Measurements from ENCODE around the gene PTPN2. TPM values are rescaled to one million over a fixed set of nuclear protein-coding genes. Genes with fewer than 3 reads are reported as not detected.

The PTPN2 gene
- total RNA-seq, 1 donor = 29.4 TPM

DNA sequence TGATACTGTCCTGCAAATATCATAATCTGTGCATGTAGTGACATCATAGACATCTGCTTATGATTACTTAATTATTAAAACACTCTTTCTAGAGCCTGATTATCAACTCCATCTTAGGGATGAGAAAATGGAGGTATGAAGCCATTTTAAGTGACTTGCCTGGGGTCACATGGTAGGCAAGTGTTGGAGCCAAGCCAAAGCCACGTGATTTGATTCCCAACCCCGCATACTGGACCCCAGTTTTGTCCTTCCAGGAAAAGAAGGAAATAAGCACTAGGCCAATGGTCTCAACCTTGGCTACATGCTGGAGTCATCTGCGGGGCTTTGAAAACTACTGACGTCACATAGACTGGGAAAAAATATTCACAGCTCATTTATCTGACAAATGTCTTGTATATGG lies 44.2 kb upstream of the PTPN2 start:
- no peak for DNase-seq (ENCODE audit: low read depth)
- TF ChIP-seq, protein P1, sequence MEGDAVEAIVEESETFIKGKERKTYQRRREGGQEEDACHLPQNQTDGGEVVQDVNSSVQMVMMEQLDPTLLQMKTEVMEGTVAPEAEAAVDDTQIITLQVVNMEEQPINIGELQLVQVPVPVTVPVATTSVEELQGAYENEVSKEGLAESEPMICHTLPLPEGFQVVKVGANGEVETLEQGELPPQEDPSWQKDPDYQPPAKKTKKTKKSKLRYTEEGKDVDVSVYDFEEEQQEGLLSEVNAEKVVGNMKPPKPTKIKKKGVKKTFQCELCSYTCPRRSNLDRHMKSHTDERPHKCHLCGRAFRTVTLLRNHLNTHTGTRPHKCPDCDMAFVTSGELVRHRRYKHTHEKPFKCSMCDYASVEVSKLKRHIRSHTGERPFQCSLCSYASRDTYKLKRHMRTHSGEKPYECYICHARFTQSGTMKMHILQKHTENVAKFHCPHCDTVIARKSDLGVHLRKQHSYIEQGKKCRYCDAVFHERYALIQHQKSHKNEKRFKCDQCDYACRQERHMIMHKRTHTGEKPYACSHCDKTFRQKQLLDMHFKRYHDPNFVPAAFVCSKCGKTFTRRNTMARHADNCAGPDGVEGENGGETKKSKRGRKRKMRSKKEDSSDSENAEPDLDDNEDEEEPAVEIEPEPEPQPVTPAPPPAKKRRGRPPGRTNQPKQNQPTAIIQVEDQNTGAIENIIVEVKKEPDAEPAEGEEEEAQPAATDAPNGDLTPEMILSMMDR (IDR thresholded peaks at IDR 0.05; ENCODE audit: insufficient read depth, low read length) = no peak
- H3K4me3 ChIP-seq (ENCODE audit: low read depth, low read length) = no peak overlapping the region

DNA sequence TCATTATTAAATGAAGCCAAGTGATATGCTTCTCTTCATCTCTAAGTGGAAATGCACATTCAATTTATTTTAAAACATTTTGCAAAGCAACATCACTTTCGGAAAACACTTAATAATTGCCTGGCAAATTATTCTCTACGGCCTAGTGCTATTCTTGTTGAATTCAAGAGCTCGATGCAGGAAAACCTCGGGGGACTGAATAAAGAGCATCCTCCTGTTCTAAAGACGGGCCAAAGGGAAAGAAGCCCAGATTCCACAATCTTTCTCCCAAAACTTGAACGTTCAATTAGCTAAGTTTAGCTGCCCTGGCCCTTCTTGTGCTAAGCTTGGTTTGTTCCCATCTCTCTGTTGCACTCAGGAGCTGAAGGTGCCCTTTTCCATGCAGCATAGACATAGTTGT lies 40.6 kb upstream of the PTPN2 start:
- TF ChIP-seq, protein P1 (IDR thresholded peaks at IDR 0.05; ENCODE audit: insufficient read depth, low read length) = no peak
- DNase-seq (ENCODE audit: low read depth) = no peak
- H3K4me3 ChIP-seq (ENCODE audit: low read depth, low read length) = no peak overlapping the region

DNA sequence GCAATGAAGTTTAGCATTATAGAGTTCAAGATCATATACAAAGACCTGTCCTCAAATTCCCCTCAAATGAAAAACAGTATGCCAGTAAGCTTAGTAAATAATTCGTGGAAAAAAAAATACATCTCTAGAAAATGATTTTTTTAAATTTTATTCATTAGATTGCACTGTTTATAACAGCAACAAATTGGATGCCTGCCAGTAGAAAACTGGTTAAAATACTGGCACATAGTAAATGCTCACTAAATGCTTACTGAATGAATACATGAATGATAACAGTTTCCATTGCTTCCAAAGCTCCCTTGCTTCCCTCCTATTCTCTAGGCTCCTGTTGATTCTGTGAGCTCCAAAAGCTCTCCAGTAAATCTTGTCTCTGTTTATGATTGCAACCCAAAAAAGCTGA lies 38.2 kb upstream of the PTPN2 start:
- TF ChIP-seq, protein P1 (IDR thresholded peaks at IDR 0.05; ENCODE audit: insufficient read depth, low read length) = no peak
- DNase-seq (ENCODE audit: low read depth) = no peak

DNA sequence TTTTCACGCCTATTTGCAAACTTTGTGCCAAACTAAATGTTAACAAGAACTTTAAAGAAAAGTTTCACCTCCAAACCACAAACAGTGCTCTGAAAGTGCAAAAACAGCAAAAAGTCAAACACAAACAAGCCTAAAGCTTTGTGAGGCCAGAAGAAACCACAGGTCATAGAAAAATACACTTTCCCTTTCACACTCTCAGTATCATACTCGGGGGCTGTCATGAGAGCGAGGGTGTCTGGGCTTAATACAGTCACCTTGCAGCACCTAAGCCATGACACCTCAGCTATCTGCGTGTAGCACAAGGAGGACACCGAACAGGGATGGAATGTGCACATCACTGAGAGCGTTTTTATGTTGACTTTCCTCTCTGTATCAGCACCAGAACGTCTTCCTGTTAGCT lies 37.1 kb upstream of the PTPN2 start:
- TF ChIP-seq, protein P1 (IDR thresholded peaks at IDR 0.05; ENCODE audit: insufficient read depth, low read length) = no peak
- H3K4me3 ChIP-seq (ENCODE audit: low read depth, low read length) = no peak overlapping the region
- DNase-seq (ENCODE audit: low read depth) = no peak

More for the DNA sequence above, 38.2 kb upstream of the PTPN2 start:
- H3K4me3 ChIP-seq (ENCODE audit: low read depth, low read length) = no peak overlapping the region

DNA sequence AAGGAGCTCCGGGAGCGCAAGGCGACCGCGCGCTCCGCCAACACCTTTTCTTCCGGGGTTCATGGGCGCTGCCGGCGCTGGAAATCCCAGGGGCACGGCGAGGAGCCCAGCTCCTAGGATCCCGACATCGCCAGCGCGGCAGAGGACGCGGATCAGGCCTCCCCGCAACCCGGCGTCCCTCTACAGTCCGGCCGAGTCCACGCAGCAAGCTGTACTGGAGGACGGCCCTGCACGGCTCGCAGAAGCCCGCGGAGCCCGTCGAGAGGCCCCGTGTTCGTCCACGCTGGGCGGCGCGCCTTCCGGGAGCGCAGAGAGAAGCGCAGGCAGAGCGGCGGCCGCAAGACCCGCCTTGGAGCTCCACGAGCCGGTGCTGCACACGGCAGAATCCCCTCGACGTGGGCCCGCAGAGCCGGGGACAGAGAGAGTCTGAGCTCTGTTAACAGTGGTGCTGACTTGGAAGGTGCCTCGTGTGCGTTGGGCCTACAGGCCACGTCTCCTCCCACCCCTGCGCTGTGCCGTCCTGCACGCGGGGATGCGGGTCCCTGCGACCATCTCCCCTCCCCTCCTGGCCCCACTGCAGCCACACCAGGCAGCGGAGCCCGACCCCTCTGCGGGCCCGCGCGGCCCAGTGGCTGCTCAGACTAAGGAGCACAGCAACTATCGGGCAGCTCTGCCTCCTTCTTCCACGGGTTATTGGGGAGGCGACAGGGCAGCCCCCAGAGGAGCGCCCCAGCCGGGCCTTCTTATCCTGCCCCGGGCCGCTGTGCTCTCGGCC lies 28.1 kb upstream of the PTPN2 start:
- TF ChIP-seq, protein P1 (IDR thresholded peaks at IDR 0.05; ENCODE audit: insufficient read depth, low read length) = no peak
- no peak overlapping the region for H3K4me3 ChIP-seq (ENCODE audit: low read depth, low read length)
- no peak for DNase-seq (ENCODE audit: low read depth)

DNA sequence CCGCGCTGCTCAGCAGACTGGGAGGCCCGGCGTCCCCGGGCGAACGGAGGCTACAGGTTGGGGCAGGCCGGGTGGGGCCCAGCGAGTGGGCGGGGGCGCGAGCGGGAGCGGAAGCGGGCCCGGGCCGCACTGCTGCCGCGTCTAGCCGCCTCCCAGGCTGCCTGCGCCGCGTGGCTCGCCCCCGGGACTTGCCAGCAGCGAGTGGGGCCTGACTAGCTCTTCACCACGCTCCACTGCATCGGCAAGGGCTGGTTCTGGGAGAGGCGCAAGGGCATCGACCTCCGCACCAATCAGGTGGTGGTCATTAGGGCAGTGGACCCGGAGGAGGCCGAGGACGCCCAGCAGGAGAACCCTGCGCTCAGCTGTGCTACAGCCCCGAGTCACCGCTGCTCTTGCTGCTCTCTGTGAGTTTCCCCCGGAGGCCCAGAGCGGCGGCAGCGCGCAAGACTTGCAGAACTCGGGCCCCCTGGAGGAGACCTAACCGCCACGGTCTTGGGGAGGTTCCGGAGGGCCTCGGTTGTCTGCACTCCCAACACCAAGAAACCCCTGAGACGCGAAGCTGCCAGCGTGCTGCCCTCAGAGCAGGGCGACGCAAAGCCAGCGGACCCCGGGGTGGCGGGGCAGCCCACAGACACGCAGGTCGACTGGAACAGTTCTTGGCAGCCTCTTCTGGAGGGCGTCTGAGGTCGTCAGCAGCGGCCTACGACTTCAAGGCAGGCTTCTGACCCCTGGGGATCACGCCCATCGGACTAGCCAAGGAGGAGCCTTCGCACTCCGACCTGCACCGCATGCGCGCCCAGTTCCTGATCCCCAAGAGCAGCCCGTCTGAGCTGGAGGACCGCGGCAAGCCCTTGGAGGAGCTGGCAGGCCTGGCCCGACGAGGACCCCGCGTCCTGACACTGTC lies 27.2 kb upstream of the PTPN2 start:
- H3K4me3 ChIP-seq (ENCODE audit: low read depth, low read length) = no peak overlapping the region
- DNase-seq (ENCODE audit: low read depth) = no peak
- TF ChIP-seq, protein P1 (IDR thresholded peaks at IDR 0.05; ENCODE audit: insufficient read depth, low read length) = no peak
